HL-60 (cell line): ENCODE results near the gene FARP1.

Experiments used
- GABPA ChIP-seq: IDR thresholded peaks from 2 replicates; pipeline ENCODE4 v1.6.1; 2012; ENCODE audit warnings: low read depth
- POLR2AphosphoS5 ChIP-seq: IDR thresholded peaks from 2 replicates; pipeline ENCODE4 v1.6.1; 2012; ENCODE audit warnings: low read depth
- SPI1 ChIP-seq: IDR thresholded peaks from 2 replicates; pipeline ENCODE4 v1.6.1; 2012; ENCODE audit warnings: low read depth, mild to moderate bottlenecking, borderline replicate concordance
- TF ChIP-seq, protein P1 (sequence below): IDR thresholded peaks from 2 replicates; pipeline ENCODE4 v1.6.1; 2012; ENCODE audit warnings: low read depth; ENCODE audit not compliant: insufficient replicate concordance
- TF ChIP-seq, protein P2 (sequence below): IDR thresholded peaks from one replicate; pipeline ENCODE4 v1.5.1; 2011; ENCODE audit warnings: low read length, control low read depth, inconsistent platforms; ENCODE audit not compliant: insufficient read depth

- TF ChIP-seq, protein P1, sequence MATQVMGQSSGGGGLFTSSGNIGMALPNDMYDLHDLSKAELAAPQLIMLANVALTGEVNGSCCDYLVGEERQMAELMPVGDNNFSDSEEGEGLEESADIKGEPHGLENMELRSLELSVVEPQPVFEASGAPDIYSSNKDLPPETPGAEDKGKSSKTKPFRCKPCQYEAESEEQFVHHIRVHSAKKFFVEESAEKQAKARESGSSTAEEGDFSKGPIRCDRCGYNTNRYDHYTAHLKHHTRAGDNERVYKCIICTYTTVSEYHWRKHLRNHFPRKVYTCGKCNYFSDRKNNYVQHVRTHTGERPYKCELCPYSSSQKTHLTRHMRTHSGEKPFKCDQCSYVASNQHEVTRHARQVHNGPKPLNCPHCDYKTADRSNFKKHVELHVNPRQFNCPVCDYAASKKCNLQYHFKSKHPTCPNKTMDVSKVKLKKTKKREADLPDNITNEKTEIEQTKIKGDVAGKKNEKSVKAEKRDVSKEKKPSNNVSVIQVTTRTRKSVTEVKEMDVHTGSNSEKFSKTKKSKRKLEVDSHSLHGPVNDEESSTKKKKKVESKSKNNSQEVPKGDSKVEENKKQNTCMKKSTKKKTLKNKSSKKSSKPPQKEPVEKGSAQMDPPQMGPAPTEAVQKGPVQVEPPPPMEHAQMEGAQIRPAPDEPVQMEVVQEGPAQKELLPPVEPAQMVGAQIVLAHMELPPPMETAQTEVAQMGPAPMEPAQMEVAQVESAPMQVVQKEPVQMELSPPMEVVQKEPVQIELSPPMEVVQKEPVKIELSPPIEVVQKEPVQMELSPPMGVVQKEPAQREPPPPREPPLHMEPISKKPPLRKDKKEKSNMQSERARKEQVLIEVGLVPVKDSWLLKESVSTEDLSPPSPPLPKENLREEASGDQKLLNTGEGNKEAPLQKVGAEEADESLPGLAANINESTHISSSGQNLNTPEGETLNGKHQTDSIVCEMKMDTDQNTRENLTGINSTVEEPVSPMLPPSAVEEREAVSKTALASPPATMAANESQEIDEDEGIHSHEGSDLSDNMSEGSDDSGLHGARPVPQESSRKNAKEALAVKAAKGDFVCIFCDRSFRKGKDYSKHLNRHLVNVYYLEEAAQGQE = no peak
- TF ChIP-seq, protein P2, sequence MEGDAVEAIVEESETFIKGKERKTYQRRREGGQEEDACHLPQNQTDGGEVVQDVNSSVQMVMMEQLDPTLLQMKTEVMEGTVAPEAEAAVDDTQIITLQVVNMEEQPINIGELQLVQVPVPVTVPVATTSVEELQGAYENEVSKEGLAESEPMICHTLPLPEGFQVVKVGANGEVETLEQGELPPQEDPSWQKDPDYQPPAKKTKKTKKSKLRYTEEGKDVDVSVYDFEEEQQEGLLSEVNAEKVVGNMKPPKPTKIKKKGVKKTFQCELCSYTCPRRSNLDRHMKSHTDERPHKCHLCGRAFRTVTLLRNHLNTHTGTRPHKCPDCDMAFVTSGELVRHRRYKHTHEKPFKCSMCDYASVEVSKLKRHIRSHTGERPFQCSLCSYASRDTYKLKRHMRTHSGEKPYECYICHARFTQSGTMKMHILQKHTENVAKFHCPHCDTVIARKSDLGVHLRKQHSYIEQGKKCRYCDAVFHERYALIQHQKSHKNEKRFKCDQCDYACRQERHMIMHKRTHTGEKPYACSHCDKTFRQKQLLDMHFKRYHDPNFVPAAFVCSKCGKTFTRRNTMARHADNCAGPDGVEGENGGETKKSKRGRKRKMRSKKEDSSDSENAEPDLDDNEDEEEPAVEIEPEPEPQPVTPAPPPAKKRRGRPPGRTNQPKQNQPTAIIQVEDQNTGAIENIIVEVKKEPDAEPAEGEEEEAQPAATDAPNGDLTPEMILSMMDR = no peak
- TF ChIP-seq POLR2AphosphoS5 = no peak
- TF ChIP-seq GABPA = no peak
- TF ChIP-seq SPI1 = no peak
Measured at GRCh38 chr13:98461486-98462240, 318.8 kb downstream of the FARP1 start.
